T-helper 1 cell treated with Interleukin-12 subunit alpha and Interleukin-12 subunit beta and Interleukin-4 antibody, amounts not matched to agents 30 ng/mL and 1 ng/mL, for 36 hours (primary cell): ENCODE results near the gene EWSR1. TPM values are rescaled to one million over a fixed set of nuclear protein-coding genes. Genes with fewer than 3 reads are reported as not detected.

Experiments
- intact Hi-C: fragments of 100-400 bp; cut with micrococcal nuclease; formaldehyde crosslinking; loops from one replicate; pipeline ENCODE4 v1.15.1; 2024
- total RNA-seq: library from RNA; stranded (reverse); gene quantifications from 2 replicates; pipeline ENCODE4 v1.2.3, GENCODE V29; 2022

EWSR1 gene
- total RNA-seq, 1 donor from 2014 or later: 397 TPM

DNA sequence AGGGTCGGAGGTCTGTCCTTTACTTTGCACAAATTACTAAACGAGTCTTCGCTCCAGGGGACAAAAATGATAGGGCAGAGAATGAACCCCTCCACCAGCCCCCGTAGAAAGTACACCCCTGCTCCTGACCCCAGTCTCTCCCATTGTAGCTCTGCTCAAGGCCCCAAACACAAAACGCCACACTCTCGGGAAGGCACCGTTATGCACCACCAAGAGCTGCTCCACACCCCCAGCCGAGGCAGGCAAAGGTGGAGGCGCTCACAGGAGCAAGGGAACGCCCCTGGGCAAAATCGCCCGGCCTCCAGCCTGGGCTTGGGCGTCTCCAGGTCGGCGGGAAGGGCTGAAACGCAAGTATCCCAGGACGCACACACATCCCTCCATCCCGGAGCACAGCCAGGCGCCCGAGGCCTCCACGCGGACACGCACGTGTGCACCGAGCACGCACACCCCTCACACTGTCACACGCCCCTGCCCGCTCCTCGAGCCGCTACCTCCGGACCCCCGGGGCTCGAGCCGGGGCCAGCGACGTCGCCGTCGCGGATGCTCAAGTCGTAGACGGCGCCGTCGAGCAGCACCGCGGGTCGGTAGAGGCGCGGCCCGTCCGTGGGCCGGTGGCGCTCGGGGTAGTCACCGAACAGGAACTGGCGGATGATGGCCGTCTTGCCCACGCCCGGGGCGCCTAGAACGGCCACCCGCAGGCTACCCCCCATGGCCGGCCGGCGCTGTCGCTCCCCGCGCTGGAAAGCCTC lies 46.6 kb downstream of the EWSR1 start:
- intact Hi-C loops: no loop called here

DNA sequence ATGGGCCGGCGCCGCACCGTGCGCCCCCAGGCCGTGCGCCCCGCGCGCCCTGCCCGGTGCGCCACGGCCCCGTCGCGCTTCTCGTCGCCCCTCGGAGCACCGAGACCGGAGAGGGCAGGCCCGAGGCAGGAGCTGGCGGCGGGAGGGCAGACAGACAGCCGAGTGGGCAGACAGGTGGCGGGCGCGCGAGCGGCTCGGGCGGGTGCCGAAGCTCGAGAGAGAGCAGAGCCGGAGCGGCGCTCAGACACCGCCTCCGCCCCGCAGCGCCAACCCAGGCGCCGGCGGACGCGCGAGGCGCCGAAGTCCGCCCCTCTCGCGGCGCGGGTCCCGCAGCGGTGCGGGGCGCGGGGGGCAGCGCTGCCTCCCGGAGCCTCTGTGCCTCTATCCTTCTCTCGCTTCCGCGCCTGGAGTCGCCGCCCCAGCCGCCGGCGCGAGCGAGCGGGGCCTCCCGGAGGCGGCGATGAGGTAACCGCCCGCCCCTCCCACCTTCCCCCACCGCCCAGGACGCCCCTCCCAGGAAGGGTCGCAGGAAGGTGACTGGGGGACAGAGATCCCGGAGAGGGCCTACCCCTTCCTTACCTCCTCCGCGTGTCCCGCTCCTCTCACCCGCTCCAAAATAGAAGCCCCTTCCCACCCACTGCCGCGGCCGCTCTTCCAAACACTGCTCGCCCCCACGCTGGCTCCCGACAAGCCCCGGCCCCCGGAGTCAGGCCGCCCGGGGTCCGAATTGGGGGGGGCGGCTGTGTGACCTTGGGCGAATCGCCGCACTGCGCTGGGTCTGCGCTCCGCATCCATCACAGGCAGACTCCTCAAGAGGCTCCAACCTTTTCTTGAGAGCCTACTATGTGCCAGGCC lies 47.4 kb downstream of the EWSR1 start, which contains the start of gene RASL10A:
Gene RASL10A, minus strand, starts transcription at position 412 of the 855 bp plus-strand sequence. CDS start 451 bp downstream, outside the sequence.
- intact Hi-C loops: no loop called here

DNA sequence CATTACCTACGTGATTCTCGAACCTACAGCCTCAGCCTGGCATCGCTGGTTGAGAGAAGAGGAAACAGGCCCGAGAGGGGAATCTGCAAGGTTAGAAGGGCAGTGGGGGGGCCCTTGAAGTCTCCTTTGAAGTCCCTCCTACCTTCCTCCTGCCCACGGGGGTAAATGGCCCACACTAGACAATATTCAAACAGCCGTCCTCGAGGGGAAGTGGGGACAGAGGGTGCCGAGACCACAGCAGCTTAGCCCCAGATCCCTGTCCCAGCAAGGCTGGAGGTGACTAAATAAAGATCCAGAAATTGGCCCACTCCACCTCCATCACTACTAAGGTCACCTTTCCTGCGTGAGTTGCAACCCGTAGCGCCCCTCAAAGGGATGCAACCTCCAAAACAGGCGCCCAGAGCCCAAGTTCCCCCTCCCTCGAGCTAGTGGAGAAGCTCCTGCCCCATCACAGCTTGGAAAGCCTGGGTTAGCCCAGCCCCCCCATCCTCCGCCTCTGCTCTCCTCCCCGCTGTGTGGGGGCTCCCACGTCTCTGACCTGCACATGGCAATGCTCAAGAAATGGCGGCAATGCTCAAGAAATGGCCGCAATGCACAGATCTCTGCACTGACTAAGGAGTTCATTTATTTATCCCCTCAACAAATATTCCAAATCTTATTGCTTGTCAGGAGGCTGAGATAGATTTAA lies 48.2 kb downstream of the EWSR1 start:
- intact Hi-C loops: no loop called here

- intact Hi-C loops: no loop called here
These were observed 49.9 kb downstream of the EWSR1 start for GRCh38 chr22:29317827-29318454.

- intact Hi-C loops: no loop called here
These were observed 51.0 kb downstream of the EWSR1 start for GRCh38 chr22:29319072-29319471.

GRCh38 chr22:29320546-29320945 lies 52.5 kb downstream of the EWSR1 start:
- intact Hi-C loops: no loop called here

DNA sequence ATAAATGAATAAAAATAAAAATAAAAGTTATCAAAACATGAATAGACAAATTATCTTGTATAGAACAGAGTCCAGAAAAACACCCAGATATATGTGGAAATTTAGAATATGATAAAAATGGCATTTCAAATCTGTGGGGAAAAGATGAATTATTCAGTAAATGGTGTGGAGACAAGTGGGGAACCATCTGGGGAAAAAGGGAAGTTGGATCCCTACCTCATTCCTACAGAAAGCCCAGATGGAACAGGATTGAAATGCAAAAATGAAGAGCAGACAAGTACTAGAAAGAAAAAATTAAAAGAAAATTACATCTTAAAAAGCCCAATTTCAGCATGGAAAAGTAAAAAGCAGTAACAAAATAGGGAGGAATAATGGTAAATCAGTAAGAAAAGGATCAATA lies 55.6 kb downstream of the EWSR1 start:
- intact Hi-C loops: no loop called here

- intact Hi-C loops: no loop called here
These were observed 57.3 kb downstream of the EWSR1 start for GRCh38 chr22:29325356-29325755.

- intact Hi-C loops: no loop called here
These were observed 57.8 kb downstream of the EWSR1 start for GRCh38 chr22:29325785-29326315.

GRCh38 chr22:29326481-29326880 lies 58.4 kb downstream of the EWSR1 start:
- intact Hi-C loops: no loop called here

- intact Hi-C loops: no loop called here
These were observed 59.2 kb downstream of the EWSR1 start for GRCh38 chr22:29327089-29327764.

DNA sequence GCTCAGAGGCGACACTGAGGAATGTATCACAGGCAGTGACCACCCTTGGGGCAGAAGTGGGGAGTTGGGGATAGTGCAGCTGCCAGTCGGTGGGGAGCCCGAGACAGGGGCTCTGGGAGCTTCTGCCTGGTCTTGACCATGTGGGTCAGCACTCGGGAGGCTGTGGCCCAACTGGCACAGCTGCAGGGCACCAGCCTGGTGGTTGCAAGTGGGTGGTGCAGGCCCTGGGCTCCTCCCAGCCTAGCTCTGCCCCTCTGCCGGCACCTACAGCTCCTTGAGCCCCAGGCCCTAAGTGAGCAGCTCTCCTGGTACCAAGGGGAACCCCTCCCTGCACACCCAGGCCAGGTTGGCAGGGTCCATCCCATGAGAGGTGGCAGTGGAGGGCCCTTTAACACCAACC lies 60.0 kb downstream of the EWSR1 start:
- intact Hi-C loops: no loop called here

- intact Hi-C loops: no loop called here
These were observed 60.8 kb downstream of the EWSR1 start for GRCh38 chr22:29328566-29329500.

DNA sequence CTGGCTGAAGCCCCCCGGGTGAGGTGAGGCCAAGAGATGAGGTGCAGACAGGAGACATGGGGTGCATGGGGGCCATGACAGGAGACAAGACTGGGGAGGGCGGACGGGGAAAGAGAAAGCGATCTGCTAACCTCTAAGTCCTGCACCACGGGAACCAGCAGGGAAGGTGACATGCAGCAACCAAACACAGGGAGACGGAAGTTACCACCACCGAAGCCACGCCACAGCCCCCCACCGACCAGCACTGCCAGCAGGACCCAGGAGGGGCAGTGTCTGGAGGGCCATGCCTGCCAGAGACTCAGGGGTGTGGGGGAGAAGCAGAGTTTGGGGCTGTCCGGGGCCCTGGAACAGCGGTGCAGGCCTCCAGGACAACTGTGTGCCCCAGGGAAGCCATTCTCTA lies 61.5 kb downstream of the EWSR1 start:
- intact Hi-C loops: no loop called here

DNA sequence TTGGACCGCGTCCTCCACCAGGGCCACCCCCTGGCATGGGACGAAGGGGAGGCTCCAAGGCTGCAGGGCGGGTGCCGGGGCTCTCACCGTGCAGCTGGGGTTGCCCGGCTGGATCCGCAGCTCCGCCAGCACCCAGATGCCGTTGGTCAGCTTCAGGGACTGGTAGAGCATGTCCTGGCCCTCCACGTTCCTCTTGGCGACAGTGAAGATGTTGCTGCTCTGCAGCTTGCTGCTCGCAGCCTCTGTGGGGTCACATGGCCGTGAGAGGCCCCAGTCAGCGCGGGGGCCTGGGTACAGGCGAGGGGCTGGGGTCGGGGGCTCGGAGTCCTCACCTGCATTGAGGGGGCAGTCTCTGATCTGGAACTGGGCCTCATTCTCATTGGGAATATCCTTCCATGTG lies 62.2 kb downstream of the EWSR1 start:
- intact Hi-C loops: no loop called here

- intact Hi-C loops: no loop called here
These were observed 62.7 kb downstream of the EWSR1 start for GRCh38 chr22:29330753-29331152.

DNA sequence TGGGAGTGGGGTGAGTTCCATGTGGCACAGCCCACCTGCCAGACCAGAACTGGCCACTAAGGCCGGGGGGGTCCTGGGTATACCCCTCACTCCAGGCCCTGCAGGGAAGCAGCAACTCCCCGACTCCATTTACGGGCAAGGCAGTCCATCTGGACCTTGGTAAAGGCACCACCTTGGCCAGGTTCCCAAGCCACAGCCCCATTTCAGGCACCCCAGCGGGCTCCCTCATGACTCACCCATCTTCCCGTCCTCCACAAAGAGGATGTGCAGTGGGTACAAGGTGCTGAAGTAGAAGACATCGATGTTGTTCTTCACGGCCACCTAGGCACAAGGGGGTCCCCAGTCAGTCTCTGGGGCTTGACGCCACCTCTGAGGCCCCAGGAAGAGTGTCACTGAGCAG lies 63.1 kb downstream of the EWSR1 start:
- intact Hi-C loops: no loop called here

GRCh38 chr22:29331658-29332300 lies 63.7 kb downstream of the EWSR1 start:
- intact Hi-C loops: no loop called here

GRCh38 chr22:29332886-29333496 lies 64.9 kb downstream of the EWSR1 start:
- intact Hi-C loops: no loop called here
